ENCODE results near the gene VWA3B. TPM values are rescaled to one million over a fixed set of nuclear protein-coding genes. Genes with fewer than 3 reads are reported as not detected.
"Not testable (repeated sequence)": the region's sequence is repeated elsewhere in the genome, so short reads cannot be mapped to it uniquely, and the experiment has no call there.

VWA3B gene
- total RNA-seq, 2 donors from 2014 or later = not detected

DNA sequence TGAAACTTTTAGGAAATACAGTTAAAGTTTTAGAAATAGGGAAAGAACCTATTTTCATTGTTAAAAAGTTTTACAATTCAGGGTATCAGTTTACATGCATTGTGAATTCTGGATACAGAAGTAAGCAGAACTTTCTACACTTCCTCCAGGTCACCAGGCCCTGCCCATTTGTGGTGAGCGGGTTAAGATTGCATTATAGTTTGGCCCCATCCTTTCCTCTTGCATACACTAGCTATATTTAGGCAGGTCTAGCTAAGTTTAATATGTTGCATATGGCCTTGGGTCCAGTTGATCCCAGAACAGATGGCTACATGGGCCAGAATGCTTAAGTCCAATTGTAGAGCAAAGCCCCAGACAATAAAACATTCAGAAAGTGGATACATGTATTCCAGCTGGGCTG lies 4.8 kb downstream of the VWA3B start:
- peaks cover 0 to 8% of the 10 kb centered on the region in 2 donors for H3K4me1 ChIP-seq

DNA sequence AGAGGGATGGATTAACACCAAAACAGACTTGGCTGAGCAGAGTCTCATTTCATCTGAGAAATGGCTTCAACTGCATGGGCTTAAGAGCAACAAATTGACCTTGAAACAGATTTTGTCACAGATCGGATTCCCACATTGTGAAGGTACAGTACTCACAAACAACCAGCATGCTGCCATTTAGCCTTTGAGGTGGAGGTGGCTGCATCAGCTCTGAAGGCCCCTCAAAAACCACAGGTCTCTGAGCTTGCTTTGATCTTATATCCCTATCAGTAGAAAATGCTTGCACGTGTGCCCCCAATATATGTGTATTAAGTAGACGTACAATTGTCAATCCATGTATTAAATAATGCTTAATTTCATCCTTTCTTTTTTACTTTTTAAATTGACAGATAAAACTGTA lies 6.2 kb downstream of the VWA3B start:
- no peaks in the 10 kb centered on the region for H3K4me1 ChIP-seq
- H3K4me3 ChIP-seq = no peak overlapping the region
- H3K36me3 ChIP-seq = no peaks in the 10 kb centered on the region
- H3K27ac ChIP-seq = no peak overlapping the region
- DNase-seq (ENCODE audit: low spot score) = no peak
- no peaks in the 10 kb centered on the region for H3K27me3 ChIP-seq
- TF ChIP-seq, protein P1, sequence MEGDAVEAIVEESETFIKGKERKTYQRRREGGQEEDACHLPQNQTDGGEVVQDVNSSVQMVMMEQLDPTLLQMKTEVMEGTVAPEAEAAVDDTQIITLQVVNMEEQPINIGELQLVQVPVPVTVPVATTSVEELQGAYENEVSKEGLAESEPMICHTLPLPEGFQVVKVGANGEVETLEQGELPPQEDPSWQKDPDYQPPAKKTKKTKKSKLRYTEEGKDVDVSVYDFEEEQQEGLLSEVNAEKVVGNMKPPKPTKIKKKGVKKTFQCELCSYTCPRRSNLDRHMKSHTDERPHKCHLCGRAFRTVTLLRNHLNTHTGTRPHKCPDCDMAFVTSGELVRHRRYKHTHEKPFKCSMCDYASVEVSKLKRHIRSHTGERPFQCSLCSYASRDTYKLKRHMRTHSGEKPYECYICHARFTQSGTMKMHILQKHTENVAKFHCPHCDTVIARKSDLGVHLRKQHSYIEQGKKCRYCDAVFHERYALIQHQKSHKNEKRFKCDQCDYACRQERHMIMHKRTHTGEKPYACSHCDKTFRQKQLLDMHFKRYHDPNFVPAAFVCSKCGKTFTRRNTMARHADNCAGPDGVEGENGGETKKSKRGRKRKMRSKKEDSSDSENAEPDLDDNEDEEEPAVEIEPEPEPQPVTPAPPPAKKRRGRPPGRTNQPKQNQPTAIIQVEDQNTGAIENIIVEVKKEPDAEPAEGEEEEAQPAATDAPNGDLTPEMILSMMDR (IDR thresholded peaks at IDR 0.05) = no peak
- peaks cover 0 to 18% of the 10 kb centered on the region in 2 donors for H3K9me3 ChIP-seq

More for the DNA sequence above, 4.8 kb downstream of the VWA3B start:
- Histone ChIP-seq H3K27me3 (no peaks in the 10 kb centered on the region), H3K27ac (no peak overlapping the region), H3K4me3 (no peak overlapping the region), H3K36me3 (no peaks in the 10 kb centered on the region), H3K9me3 (peaks cover 0 to 16% of the 10 kb centered on the region in 2 donors)
- TF ChIP-seq, protein P1 (IDR thresholded peaks at IDR 0.05) = no peak
- DNase-seq (ENCODE audit: low spot score) = no peak

DNA sequence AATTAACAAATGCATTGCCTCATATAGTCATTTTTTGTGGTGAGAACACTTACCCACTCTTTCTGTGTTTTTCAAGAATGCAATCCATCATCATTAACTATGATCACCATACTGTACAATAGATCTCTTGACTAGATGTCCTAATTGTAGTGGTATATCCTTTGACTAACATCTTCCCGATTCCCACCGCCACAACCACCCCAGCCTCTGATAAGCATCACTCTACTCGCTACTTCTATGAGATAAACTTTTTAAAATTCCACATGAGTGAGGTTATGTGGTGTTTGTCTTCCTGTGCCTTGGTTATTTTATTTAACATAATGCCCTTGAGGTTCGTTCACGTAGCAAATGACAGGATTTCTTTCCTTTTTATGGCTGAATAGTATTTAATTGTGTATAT lies 6.6 kb downstream of the VWA3B start:
- H3K27me3 ChIP-seq = no peaks in the 10 kb centered on the region
- H3K4me1 ChIP-seq = no peaks in the 10 kb centered on the region
- no peak for DNase-seq (ENCODE audit: low spot score)
- H3K9me3 ChIP-seq = peaks cover 0 to 22% of the 10 kb centered on the region in 2 donors
- no peak overlapping the region for H3K27ac ChIP-seq
- H3K36me3 ChIP-seq = no peaks in the 10 kb centered on the region
- H3K4me3 ChIP-seq = no peak overlapping the region
- TF ChIP-seq, protein P1 (IDR thresholded peaks at IDR 0.05) = no peak

DNA sequence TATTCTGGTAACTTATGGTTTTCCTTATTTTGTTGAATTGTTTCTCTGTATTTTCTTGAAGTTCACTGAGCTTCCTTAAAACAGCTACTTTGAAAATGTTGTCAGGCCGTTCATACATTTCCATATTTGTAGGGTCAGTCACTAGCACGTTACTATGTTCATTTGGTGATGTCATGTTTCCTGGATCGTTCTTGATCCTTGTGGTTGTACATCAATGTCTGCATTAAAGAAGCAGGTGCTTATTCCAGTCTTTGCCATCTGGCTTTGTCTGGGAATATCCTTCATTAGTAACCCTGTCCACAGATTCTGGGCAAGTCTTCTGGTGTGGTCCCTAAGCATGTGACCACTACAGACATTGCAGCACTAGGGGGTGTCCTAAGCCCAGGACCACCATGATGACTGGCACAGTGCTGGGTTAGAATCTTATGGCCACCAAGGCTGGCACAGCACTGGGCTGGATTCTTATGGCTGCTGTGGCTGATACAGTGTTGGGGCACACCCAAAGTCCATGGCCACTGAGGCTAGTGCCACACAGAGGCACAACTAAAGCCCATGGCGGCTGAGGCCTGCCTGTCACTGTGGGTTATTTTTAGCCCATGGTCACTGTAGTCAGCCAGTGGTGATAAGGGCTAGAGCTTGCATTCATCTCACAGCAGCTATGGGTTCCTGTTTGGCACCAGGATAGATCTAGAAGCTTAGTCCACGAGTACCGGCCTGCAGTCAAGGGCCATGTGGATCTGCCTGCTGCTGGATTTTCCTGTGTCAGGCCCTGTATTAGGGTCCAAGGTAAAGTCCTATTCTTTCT lies 13.2 kb downstream of the VWA3B start:
- no peak for DNase-seq (ENCODE audit: low spot score)
- no peak overlapping the region for H3K27ac ChIP-seq
- TF ChIP-seq, protein P1 (IDR thresholded peaks at IDR 0.05) = no peak

DNA sequence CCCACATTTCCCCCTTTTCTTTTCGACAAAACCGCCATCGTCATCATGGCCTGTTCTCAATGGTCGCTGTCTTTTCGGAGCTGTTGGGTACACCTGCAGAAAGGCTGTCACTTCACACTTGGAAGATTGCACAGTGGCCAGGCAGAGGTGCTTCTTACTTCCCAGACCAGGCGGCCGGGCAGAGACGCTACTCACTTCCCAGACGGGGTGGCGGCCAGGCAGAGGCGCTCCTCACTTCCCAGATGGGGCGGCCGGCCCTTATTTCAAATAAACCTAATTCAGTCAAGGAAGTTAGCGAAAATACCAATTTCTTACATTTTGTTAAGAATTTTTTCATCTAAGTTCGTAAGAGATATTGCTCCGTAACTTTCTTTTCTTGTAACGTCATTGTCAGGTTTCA lies 15.3 kb downstream of the VWA3B start:
- H3K9me3 ChIP-seq = peaks cover 0 to 38% of the 10 kb centered on the region in 2 donors
- not testable (repeated sequence) for H3K4me3 ChIP-seq; H3K36me3 ChIP-seq; H3K27ac ChIP-seq; DNase-seq (ENCODE audit: low spot score); H3K4me1 ChIP-seq; H3K27me3 ChIP-seq

More for the DNA sequence above, 13.2 kb downstream of the VWA3B start:
- Histone ChIP-seq H3K27me3 (no peaks in the 10 kb centered on the region), H3K4me3 (no peak overlapping the region), H3K4me1 (no peaks in the 10 kb centered on the region), H3K36me3 (no peaks in the 10 kb centered on the region), H3K9me3 (peaks cover 0 to 50% of the 10 kb centered on the region in 2 donors)

DNA sequence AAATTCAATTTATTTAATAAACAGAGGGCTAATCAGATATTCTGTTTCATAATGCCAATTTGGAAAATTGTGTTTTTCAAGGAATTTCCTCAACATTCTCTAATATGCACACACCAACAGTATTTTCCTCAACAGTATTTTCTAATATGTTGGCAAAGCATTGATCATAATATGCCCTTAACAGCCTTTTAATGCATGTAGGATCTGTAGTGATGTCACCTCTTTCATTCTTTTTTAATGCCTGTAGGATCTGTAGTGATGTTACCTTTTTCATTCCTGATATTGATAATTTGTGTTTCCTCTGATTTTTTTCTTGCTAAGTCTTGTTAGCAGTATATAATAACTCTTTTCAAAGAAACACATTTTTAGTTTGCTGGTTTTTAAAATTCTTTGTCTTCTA lies 15.9 kb downstream of the VWA3B start:
- no peaks in the 10 kb centered on the region for H3K4me1 ChIP-seq
- no peak overlapping the region for H3K4me3 ChIP-seq
- no peak for DNase-seq (ENCODE audit: low spot score)
- TF ChIP-seq, protein P1 (IDR thresholded peaks at IDR 0.05) = no peak
- H3K9me3 ChIP-seq = peaks cover 0 to 38% of the 10 kb centered on the region in 2 donors
- no peaks in the 10 kb centered on the region for H3K27me3 ChIP-seq
- H3K27ac ChIP-seq = no peak overlapping the region
- no peaks in the 10 kb centered on the region for H3K36me3 ChIP-seq
